SH-SY5Y (cell line): ENCODE results near the gene DHX35.

ENCODE experiments used
- GATA2 ChIP-seq: IDR thresholded peaks from 2 replicates; pipeline ENCODE4 v1.6.1; 2011; ENCODE audit warnings: mild to moderate bottlenecking, low read depth, low read length
- GATA3 ChIP-seq: IDR thresholded peaks from 2 replicates; pipeline ENCODE4 v1.6.1; 2011; ENCODE audit warnings: low read depth, mild to moderate bottlenecking, low read length, moderate library complexity

DNA sequence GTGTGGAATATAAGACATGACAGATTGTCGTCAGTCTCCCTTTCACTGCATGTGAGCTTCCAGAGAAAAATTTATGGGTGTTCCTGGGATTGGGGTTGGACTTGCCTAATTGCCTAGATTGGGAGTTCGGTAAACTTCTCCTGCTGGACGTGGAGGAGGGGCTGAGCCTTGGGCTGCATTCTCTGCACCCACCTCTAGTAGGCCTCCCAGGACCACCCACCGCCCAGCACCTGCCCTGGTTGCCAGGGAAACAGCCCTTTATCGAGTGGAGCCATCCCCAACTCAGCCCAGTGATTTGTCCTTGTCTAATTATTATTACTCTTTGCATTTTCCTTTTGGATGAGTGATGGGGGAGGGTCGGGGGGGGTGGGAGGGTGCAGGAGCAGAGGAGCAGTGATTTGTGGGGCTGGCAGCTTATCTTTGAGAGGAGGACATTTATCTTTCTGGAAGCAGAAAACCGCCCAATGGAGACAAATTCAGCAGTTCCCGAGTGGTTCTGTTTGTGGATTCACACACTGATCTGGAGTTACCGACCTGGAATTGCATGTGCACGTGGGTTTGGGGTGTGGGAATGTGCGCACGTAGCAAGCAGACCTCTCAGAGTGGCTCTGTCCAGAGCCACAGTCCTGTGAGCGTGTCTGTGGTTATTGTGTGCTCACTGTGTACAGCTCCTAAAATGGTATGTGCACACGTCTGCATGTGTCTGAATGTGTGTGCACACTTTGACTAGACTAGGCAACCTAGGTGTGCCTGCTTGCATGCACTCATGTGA, 104.5 kb downstream of the DHX35 start:
- TF ChIP-seq GATA2 = no peak
- TF ChIP-seq GATA3 = no peak
